TTC549 (cell line): Measurements from ENCODE around the gene MBD3.

Experiments used
- FAIRE-seq: peaks from 2 replicates; lab custom pipeline; 2012; peaks lifted over from hg19 to GRCh38; lab: Jason Lieb, UNC

MBD3 gene

GRCh38 chr19:1598777-1599459, 6.3 kb upstream of the MBD3 start:
- FAIRE-seq = no peak

GRCh38 chr19:1593501-1593772, 772 bp upstream of the MBD3 start:
- no peak for FAIRE-seq

GRCh38 chr19:1592024-1592754, 476 bp downstream of the MBD3 start:
- no peak for FAIRE-seq

GRCh38 chr19:1591421-1592023, 1.1 kb downstream of the MBD3 start:
- FAIRE-seq = no peak

- FAIRE-seq = no peak
Measured at GRCh38 chr19:1590641-1591397, 1.8 kb downstream of the MBD3 start.

- FAIRE-seq = no peak
Measured at GRCh38 chr19:1587872-1588271, 4.8 kb downstream of the MBD3 start.

GRCh38 chr19:1585243-1585580, 7.5 kb downstream of the MBD3 start:
- no peak for FAIRE-seq

GRCh38 chr19:1584500-1585242, 8.0 kb downstream of the MBD3 start:
- no peak for FAIRE-seq

GRCh38 chr19:1582201-1582600, 10.5 kb downstream of the MBD3 start:
- FAIRE-seq = no peak

- no peak for FAIRE-seq
Measured at GRCh38 chr19:1580957-1581356, 11.7 kb downstream of the MBD3 start.

GRCh38 chr19:1580382-1580781, 12.3 kb downstream of the MBD3 start:
- FAIRE-seq = no peak

- no peak for FAIRE-seq
Measured at GRCh38 chr19:1579222-1579621, 13.4 kb downstream of the MBD3 start.

- no peak for FAIRE-seq
Measured at GRCh38 chr19:1577929-1578618, 14.6 kb downstream of the MBD3 start.

- FAIRE-seq = no peak
Measured at GRCh38 chr19:1577090-1577928, 15.4 kb downstream of the MBD3 start.

GRCh38 chr19:1576242-1577089, 16.2 kb downstream of the MBD3 start:
- FAIRE-seq = no peak

GRCh38 chr19:1575323-1576241, 17.1 kb downstream of the MBD3 start:
- no peak for FAIRE-seq

GRCh38 chr19:1574354-1575136, 18.1 kb downstream of the MBD3 start:
- FAIRE-seq = no peak

- no peak for FAIRE-seq
Measured at GRCh38 chr19:1572795-1573194, 19.9 kb downstream of the MBD3 start.
